ENCODE data around the gene FAM200B.
A peak's percentile ranks its signal among the peaks of the same experiment; 100 is the strongest.

FAM200B gene

DNA sequence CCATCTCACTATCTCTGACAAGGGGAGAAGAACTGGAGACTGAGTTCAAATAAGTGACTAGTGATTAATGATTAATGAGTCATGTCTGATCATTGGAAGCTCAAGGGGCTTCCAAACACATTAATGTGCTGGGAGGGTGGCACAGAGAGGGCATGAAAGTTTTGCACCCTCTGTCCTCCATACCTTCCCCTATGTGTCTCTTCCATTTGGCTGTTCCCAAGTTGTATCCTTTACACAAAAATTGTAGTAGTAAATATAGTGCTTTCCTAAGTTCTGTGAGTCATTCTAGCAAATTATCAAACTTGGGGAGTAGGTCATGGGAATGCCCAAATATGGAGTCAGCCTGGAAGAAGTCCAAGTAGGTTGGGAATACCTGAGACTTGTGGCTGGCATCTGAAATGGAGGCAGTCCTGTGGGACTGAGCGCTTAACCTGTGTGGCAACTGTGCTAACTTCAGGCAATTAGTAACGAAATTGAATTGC, 4.1 kb upstream of the FAM200B start:
- no peak overlapping the region for H3K27ac ChIP-seq
- H3K4me3 ChIP-seq (IDR thresholded peaks at IDR 0.05; ENCODE audit: insufficient read depth, low read depth, low read length): no peak overlapping the region

DNA sequence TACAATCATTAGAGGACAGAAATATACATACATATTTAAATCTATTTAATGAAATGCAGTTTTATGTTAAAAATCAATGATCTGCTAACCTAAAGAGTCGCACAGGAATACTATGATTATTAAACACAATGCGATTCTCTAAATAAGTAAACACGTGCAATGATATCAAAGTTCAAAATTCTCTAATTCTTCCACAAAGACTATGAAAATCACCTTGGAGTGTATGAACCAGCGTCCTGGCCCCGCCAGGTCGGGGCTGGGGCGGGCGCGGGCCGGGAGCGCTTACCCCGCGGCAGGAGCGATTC, 608 bp upstream of the FAM200B start:
- no peaks in the 10 kb centered on the region for H3K27me3 ChIP-seq (ENCODE audit: insufficient read depth, low read depth)
- H3K4me2 ChIP-seq: peak overlapping the region; percentile 39; the same call in 1 of the 2 replicates
- TF ChIP-seq, protein P1, sequence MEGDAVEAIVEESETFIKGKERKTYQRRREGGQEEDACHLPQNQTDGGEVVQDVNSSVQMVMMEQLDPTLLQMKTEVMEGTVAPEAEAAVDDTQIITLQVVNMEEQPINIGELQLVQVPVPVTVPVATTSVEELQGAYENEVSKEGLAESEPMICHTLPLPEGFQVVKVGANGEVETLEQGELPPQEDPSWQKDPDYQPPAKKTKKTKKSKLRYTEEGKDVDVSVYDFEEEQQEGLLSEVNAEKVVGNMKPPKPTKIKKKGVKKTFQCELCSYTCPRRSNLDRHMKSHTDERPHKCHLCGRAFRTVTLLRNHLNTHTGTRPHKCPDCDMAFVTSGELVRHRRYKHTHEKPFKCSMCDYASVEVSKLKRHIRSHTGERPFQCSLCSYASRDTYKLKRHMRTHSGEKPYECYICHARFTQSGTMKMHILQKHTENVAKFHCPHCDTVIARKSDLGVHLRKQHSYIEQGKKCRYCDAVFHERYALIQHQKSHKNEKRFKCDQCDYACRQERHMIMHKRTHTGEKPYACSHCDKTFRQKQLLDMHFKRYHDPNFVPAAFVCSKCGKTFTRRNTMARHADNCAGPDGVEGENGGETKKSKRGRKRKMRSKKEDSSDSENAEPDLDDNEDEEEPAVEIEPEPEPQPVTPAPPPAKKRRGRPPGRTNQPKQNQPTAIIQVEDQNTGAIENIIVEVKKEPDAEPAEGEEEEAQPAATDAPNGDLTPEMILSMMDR (conservative IDR thresholded peaks at IDR 0.05; ENCODE audit: low read depth, low read length): no peak
- H3K4me3 ChIP-seq (IDR thresholded peaks at IDR 0.05; ENCODE audit: insufficient read depth, low read depth, low read length): no peak overlapping the region
- no peaks in the 10 kb centered on the region for H4K20me1 ChIP-seq (ENCODE audit: insufficient read depth)
- 0 out of 2 replicates have a peak, but pooled peaks cover 2% of the 10 kb centered on the region for H3K79me2 ChIP-seq (ENCODE audit: insufficient read depth, low read depth)
- H3K36me3 ChIP-seq (ENCODE audit: insufficient read depth): no peaks in the 10 kb centered on the region
- H3K4me1 ChIP-seq (ENCODE audit: low read depth, poor library complexity, severe bottlenecking): peaks cover 7% of the 10 kb centered on the region
- peak overlapping the region; percentile 80 for H3K27ac ChIP-seq
- peak overlapping the region; percentile 92 for H2AFZ ChIP-seq (ENCODE audit: low read depth)
- peak overlapping the region; percentile 83 for H3K9ac ChIP-seq

More for the DNA sequence above, 4.1 kb upstream of the FAM200B start:
- TF ChIP-seq, protein P1 (conservative IDR thresholded peaks at IDR 0.05; ENCODE audit: low read depth, low read length): no peak
- Histone ChIP-seq H3K79me2 (ENCODE audit: insufficient read depth, low read depth) (0 out of 2 replicates have a peak, but pooled peaks cover 6% of the 10 kb centered on the region), H3K9ac (no peak overlapping the region), H3K27me3 (ENCODE audit: insufficient read depth, low read depth) (no peaks in the 10 kb centered on the region), H3K4me2 (no peak overlapping the region), H2AFZ (ENCODE audit: low read depth) (no peak overlapping the region), H3K4me1 (ENCODE audit: low read depth, poor library complexity, severe bottlenecking) (peaks cover 3% of the 10 kb centered on the region), H3K36me3 (ENCODE audit: insufficient read depth) (no peaks in the 10 kb centered on the region), H4K20me1 (ENCODE audit: insufficient read depth) (no peaks in the 10 kb centered on the region)

DNA sequence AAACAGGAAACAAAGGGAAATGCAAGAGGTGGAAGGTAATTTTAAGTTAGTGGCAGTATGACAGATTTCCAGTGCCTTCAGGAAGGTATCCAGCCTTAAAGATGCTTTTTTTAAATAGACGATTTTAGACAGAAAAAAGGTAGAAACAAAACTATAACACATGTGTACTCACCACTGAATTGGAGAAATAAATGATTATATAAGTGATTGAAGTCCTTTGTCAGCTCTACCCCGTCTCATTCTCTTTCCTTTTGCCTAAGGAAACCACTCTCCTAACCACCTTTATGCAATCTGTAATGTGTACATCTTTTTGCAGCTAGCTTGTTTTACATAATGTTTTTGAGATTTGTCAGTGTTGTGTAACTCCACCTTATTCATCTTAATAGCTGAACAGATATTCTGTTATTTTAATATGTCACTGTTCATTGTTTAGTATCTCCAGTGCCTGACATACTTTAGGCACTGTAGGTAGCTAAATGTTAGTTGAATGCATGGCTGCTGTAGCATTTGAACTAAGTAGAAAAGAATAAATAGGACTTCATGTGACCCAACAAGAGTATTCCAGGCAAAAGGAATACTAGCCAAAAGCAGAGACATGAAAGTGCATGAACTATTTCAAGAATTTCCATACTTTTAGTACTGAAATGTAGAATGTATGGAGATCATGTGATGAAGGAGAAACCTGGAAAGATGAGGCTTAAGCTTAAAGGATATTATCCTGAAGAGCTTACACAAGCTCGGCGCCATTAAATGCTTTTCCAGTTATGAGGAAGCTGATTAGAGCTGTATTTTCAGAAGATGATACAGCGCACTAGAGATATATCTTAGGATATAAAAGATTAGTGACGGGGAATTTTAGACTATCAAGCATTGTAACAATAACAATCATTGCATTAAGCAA, 865 bp downstream of the FAM200B start:
- Histone ChIP-seq H2AFZ (ENCODE audit: low read depth) (peak overlapping the region; percentile 92; the same call in 1 of the 2 replicates), H3K27ac (peak overlapping the region; percentile 80; the same call in 1 of the 2 replicates), H3K4me3 (IDR thresholded peaks at IDR 0.05; ENCODE audit: insufficient read depth, low read depth, low read length) (no peak overlapping the region), H3K27me3 (ENCODE audit: insufficient read depth, low read depth) (no peaks in the 10 kb centered on the region), H3K36me3 (ENCODE audit: insufficient read depth) (no peaks in the 10 kb centered on the region), H4K20me1 (ENCODE audit: insufficient read depth) (no peaks in the 10 kb centered on the region), H3K4me2 (peak overlapping the region; percentile 69), H3K9ac (peak overlapping the region; percentile 83), H3K4me1 (ENCODE audit: low read depth, poor library complexity, severe bottlenecking) (peaks cover 7% of the 10 kb centered on the region), H3K79me2 (ENCODE audit: insufficient read depth, low read depth) (no peaks in the 10 kb centered on the region)
- TF ChIP-seq, protein P1 (conservative IDR thresholded peaks at IDR 0.05; ENCODE audit: low read depth, low read length): no peak

DNA sequence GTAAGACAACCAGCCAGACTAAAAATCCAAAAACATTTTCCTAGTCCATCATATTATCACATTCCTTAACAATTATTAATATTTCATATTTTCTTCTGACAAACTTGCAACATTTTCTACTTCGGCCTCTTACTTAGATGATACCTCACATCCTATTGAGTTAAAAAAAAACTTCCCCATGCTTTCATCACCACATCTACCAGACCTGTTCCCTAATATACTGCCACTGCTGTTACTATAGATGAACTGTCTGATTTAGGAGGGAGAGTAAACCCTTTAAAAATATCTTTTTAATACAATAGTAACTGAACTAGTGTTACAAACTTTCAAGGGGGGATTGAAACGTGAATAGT, 1.5 kb downstream of the FAM200B start:
- Histone ChIP-seq H3K4me2 (no peak overlapping the region), H3K36me3 (ENCODE audit: insufficient read depth) (no peaks in the 10 kb centered on the region), H3K27me3 (ENCODE audit: insufficient read depth, low read depth) (no peaks in the 10 kb centered on the region), H3K4me3 (IDR thresholded peaks at IDR 0.05; ENCODE audit: insufficient read depth, low read depth, low read length) (no peak overlapping the region), H2AFZ (ENCODE audit: low read depth) (no peak overlapping the region), H3K4me1 (ENCODE audit: low read depth, poor library complexity, severe bottlenecking) (peaks cover 7% of the 10 kb centered on the region), H3K79me2 (ENCODE audit: insufficient read depth, low read depth) (no peaks in the 10 kb centered on the region), H4K20me1 (ENCODE audit: insufficient read depth) (no peaks in the 10 kb centered on the region), H3K9ac (no peak overlapping the region), H3K27ac (no peak overlapping the region)
- TF ChIP-seq, protein P1 (conservative IDR thresholded peaks at IDR 0.05; ENCODE audit: low read depth, low read length): no peak

Data from KMS-11 (cell line).